ENCODE data around the gene KDM4B.
"Not testable (repeated sequence)": the region's sequence is repeated elsewhere in the genome, so short reads cannot be mapped to it uniquely, and the experiment has no call there.

KDM4B gene

GRCh38 chr19:4968462-4969291, at the start of gene KDM4B:
TSS of gene KDM4B (plus strand) at chr19:4969113. CDS start at chr19:5032891, 63,778 bp downstream.
- DNase-seq: peak; percentile 100

- DNase-seq: no peak
Measured at GRCh38 chr19:4922530-4923275, 46.2 kb upstream of the KDM4B start.

GRCh38 chr19:4923276-4923747, 45.6 kb upstream of the KDM4B start:
- no peak for DNase-seq

GRCh38 chr19:4929186-4929585, 39.7 kb upstream of the KDM4B start:
- DNase-seq: no peak

- no peak for DNase-seq
Measured at GRCh38 chr19:4930664-4931063, 38.2 kb upstream of the KDM4B start.

- DNase-seq: no peak
Measured at GRCh38 chr19:4932711-4933110, 36.2 kb upstream of the KDM4B start.

GRCh38 chr19:4933528-4933927, 35.4 kb upstream of the KDM4B start:
- no peak for DNase-seq

- no peak for DNase-seq
Measured at GRCh38 chr19:4935444-4935843, 33.5 kb upstream of the KDM4B start.

GRCh38 chr19:4937060-4937459, 31.9 kb upstream of the KDM4B start:
- no peak for DNase-seq

GRCh38 chr19:4938461-4938860, 30.5 kb upstream of the KDM4B start:
- not testable (repeated sequence) for DNase-seq

- DNase-seq: no peak
Measured at GRCh38 chr19:4939466-4939865, 29.4 kb upstream of the KDM4B start.

- not testable (repeated sequence) for DNase-seq
Measured at GRCh38 chr19:4941638-4942169, 27.2 kb upstream of the KDM4B start.

GRCh38 chr19:4950650-4951049, 18.3 kb upstream of the KDM4B start:
- DNase-seq: not testable (repeated sequence)

- no peak for DNase-seq
Measured at GRCh38 chr19:4951656-4952055, 17.3 kb upstream of the KDM4B start.

GRCh38 chr19:4952945-4953344, 16.0 kb upstream of the KDM4B start:
- no peak for DNase-seq

- not testable (repeated sequence) for DNase-seq
Measured at GRCh38 chr19:4954320-4955149, 14.4 kb upstream of the KDM4B start.

- no peak for DNase-seq
Measured at GRCh38 chr19:4955274-4955673, 13.6 kb upstream of the KDM4B start.

- no peak for DNase-seq
Measured at GRCh38 chr19:4957981-4958380, 10.9 kb upstream of the KDM4B start.

- no peak for DNase-seq
Measured at GRCh38 chr19:4962085-4962619, 6.8 kb upstream of the KDM4B start.

- no peak for DNase-seq
Measured at GRCh38 chr19:4965061-4965460, 3.9 kb upstream of the KDM4B start.

GRCh38 chr19:4966591-4966990, 2.3 kb upstream of the KDM4B start:
- no peak for DNase-seq

GRCh38 chr19:4967738-4968461, 1.0 kb upstream of the KDM4B start:
- no peak for DNase-seq
